GM19372 (cell line): ENCODE data around the gene DDTL.
"Not testable (repeated sequence)": the region's sequence is repeated elsewhere in the genome, so short reads cannot be mapped to it uniquely, and the experiment has no call there.

Experiments used
- ATAC-seq: cut with Tn5 transposase; IDR thresholded peaks from one replicate; pipeline ENCODE4 v1.9.1; 2021; ENCODE audit warnings: mild to moderate bottlenecking, low read depth, moderate library complexity; ENCODE audit not compliant: unreplicated experiment

The DDTL gene

DNA sequence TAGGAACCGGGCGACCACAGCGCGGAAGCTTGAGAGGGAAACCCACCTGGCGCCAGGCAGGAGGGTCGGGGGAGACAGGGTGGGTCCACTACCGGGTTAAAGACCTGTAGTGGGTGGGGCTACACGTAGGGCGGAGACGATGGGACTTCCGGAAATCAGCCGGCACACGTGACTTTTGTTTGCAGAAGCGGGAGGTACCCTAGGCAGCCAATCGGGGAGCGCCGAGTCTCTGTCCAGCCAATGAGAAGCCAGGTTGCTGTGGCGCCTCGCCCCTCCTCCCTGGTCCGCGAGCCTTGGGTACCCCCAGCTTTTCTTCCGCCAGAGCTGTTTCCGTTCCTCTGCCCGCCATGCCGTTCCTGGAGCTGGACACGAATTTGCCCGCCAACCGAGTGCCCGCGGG, at the start of gene DDTL:
DDTL (plus strand) TSS at position 321 of the 400 bp plus-strand sequence; CDS start at position 348, 27 bp downstream.
- ATAC-seq: peak; percentile 96

DNA sequence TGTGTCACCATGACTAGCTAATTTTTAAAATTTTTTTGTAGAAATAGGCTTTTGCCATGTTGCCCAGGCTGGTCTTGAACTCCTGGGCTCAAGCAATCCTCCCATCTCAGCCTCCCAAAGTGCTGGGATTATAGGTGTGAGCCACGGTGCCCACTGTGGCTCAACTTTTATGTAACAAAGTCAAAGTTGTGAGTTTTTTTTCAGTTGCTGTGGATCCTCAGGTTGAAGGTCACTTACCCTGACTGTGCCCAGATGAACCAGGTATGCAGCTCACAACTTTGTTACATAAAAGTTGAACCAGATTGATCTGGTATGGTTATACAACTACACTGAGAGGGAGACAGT, 46.4 kb upstream of the DDTL start:
- not testable (repeated sequence) for ATAC-seq

DNA sequence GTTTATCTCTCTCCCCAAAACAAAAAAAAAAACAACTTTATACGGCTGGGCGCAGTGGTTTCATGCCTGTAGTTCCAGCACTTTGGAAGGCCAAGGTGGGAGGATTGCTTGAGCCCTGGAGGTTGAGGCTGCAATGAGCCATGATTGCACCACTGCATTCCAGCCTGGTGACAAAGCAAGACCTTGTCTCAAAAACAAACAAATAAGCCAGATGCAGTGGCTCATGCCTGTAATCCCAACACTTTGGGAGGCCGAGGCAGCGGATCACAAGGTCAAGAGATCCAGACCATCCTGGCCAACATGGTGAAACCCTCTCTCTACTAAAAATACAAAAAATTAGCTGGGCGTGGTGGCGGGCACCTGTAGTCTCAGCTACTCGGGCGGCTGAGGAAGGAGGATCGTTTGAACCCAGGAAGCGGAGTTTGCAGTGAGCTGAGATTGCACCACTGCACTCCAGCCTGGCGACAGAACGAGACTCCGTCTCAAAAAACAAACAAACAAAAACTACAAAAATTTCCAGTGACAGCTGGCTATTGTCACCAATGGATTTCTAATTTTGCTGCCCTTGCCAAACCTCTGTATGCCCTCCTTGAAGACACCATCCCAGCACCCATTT, 45.0 kb upstream of the DDTL start:
- ATAC-seq: not testable (repeated sequence)

DNA sequence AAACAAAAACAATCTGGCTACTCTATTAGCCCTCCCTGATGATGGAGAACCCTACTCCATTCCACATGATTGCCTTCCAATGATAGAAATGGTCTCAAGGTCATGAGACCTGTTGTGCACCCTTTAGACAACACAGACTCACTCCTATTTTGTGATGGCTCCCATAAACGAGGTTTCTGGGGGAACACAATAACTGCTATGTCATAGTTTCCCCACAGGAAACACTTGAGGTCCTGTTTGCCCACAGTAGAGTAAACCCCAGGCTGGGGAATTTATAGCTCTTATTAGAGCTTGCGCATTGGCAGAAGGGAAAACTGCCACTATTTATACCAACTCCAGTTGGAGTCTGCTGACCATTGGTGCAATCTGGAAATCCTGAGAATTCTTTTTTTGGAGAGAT, 43.8 kb upstream of the DDTL start:
- ATAC-seq: no peak

DNA sequence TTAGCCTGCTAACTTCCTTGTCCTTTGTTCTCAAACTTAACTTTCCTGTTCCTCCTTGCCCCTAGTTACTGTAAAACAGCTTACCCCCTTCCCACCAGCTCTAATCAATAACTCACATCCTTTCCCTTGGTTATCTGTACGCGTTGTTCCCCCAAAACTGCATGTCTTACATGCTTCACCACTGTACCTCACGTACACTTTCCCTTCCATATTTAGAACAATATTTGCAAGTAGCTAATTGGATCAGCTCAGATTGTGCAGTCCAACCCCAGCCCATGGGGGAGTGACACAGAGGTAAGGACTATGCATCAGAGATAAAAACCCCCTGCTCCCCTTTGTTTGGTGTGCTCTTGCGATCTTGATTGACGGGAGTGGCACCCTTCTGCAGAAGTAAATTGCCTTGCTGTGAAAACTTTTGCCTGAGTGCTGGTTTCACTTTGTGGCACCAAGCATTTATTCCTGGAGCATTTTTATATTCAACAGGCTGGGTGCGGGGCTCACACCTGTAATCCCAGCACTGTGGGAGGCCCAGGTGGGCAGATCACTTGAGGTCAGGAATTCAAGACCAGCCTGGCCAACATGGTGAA, 41.6 kb upstream of the DDTL start:
- no peak for ATAC-seq

DNA sequence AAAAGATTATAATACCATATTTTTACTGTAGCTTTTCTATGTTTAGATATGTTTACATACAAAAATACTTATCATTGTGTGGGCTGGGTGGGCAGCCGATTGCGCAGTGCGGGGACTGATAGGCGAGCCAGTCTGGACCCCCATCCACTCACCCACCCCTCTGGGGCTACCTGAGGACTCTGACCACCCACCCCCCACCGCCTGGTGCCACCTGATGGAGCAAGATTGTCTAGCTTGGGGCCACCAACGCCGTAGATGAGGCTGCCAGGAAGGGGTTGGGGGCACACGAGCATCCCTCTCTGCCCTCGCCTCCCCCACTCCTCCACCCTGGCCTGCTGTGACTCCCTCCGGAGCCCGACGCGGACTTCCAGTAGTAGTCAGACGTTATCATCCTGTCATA, 40.1 kb upstream of the DDTL start:
- no peak for ATAC-seq

DNA sequence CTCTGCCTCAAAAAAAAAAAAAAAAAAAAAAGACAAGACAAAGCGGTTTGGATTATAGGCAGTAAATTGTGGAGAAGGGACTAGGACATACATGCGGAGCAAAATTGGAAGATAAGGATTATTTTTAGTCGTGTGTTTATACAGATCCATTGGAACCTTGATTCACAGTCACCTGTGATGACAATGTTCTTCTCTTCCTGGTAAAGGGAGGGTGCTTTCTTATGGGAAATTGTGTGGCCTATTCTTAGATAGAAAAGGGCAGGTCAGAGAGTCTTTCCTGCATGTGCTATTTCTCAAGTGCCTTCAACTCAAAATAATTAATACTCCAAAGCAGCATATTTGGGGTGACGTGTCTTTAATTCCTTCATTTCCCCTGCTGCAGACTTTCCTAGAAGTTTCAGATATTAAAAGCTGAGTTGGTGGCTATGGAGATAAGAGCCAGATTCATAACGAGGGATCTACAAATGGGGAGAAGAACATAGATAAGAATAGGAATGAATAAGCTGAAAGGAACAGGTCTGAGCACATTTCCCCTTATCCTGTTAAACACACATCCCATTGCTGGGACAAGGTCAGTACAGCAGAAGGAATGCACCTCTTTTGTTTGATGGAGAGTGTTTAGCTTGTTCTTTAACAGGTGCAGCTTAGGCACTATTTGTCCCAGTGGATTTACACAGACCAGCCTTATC, 28.2 kb upstream of the DDTL start:
- ATAC-seq: no peak

DNA sequence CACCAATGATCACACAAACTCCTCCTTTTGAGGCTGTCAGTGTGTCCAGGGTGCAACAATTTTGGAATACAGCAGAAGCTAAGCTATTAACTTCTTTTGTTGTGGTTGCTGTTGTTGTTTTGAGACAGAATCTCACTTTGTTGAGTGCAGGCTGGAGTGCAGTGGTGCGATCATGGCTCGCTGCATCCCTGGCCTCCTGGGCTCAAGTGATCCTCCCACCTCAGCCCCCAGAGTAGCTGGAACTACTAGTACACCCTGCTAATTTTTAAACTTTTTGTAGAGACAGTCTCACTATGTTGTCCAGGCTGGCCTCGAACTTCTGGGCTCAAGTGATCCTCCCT, 27.7 kb upstream of the DDTL start:
- ATAC-seq: no peak

DNA sequence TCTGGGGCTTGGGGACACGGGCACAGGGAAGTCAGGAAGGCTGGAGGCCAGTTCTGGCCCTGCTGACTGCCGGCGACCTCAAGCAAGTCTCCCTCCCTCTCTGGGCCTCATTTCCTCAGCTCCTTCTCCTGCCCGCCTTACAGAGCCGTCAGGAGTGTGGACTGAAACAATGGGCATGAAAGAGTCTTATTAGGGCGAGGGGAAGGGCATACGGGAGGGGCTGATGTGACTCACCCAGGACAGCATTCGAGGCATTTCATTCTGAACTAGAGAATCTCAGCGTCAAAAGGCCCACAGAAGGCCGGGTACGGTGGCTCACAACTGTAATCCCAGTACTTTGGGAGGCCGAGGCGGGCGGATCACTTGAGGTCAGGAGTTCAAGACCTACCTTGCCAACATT, 26.5 kb upstream of the DDTL start:
- not testable (repeated sequence) for ATAC-seq

DNA sequence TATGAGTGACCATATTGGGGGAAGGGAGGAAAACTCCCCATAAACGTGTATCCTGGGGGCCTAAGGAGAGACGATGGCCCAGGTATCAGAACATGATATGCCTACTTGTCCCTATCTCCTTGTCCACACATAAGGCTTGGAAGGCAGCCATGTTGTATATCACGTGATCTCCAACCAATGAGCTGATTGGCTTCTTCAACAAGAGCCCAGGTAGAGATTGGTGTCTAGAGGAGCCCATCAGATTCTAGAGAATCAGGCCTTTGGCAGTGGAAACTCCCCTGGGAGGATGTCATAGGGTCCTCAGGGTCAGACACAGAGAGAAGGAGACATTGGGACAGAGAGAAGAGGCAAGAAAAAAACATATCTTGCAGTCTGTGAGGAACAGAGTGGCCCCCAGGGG, 19.3 kb upstream of the DDTL start:
- ATAC-seq: not testable (repeated sequence)

DNA sequence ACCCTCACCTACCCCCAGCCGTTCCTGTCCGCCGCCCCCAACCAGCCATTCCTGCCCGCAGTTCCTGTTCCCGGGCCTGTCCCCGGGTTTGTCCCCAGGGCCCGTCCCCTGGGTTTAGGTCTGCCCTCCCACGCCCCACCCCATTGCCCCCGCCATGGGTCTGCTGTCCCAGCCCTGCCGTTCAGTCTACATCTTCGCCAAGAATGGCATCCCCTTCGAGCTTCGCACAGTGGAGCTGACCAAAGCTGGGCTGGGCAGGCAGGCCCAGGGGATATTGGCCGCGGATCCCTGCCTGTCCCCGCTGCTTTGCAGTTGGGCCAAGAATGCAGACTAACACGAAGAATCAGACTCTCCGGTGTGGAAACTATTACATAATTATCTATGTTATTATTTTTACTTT, 16.9 kb upstream of the DDTL start:
- not testable (repeated sequence) for ATAC-seq

DNA sequence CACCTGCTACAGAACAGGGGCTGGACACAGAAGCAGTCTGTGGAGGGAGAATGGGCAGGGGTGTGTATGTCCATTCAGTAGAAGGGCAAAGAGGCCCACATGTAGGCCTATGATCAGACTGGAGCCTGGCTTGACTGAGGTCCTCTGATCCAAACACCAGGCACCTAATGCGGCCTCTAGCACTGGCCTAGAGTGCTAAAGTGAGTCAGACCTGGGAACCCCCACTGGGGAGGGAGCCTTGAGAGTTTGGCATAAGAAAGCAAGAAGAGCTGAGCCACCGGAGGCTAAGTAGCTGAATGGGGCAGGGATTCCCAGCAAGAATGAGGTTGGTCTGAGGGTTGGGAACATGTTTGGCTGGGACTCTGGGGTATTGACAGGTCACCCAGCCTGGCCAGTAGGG, 15.3 kb upstream of the DDTL start:
- not testable (repeated sequence) for ATAC-seq

DNA sequence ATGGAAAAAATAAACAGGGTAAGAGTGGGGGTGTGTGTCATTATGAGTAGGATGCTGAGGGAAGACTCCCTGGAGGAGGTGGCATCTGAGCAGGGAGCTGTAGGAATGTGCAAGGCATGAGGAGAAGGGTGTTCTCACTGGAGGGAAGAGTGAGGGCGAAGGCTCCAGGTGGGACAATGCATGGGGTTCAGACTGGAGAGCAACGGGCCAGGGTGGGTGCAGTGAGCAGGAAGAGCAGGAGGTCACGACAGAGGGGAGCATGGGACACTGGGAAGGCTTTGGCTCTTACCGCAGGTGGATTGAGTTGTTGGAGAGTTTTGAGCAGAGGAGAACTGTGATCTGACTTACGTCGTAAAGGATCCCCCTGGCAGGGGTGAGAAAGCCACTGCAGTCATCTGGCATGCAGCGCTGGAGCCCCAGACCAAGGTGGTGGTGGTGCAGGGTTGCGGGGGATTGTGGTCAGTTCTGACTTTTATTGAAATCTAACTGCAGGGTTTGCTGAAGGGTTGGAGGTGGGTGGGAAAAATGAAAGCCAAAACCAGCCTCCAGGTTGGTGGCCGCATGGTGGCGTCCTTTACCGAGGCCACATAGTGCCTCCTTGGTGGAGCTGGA, 13.8 kb upstream of the DDTL start:
- not testable (repeated sequence) for ATAC-seq

DNA sequence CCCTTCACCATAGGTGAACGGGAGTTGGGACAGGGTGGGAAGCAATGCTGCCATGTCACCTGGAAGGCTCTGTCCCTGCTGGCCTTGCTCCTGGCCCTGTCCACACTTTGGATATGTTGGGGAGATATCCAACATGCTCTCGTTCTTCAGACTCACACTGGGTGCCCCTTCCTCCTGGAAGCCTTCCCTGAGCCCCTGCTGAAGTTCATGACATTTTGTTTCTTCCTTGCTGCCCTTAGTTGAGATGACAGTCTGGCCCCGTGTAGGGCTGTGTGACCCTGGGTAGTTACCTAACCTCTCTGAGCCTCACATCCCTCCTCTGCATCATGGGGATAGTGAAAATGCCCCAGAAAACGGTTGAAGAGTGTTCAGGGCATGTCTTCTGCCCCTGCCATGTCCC, 13.2 kb upstream of the DDTL start:
- not testable (repeated sequence) for ATAC-seq

DNA sequence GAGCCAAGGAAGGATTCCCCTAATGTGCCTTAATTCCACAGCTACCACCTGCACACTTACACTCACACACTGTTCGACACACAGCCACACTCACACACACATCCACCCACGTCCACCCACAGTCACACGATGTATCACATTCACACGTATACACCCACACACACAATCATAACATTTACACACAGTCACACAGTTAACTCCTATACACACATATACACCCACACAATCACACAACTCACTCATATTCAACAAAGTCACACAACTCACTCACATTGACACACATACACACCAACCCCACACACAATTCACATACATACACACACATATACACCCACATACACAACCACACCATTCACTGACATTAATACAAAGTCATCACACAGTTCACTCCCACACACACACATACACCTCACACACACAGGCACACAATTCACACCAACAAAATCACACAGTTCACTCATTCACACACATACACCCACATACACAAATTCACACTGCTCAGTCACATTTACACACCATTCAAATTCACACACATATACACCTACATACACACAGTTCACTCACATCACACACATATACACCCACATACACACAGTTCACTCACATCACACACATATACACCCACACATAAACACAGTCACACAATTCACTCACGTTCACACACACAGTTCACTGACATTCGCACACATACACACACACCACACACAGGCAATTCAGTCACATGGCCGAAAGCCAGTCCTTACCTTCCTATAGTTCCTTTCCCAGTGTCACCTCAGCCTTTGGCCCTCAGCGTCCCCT, 12.3 kb upstream of the DDTL start:
- ATAC-seq: not testable (repeated sequence)

DNA sequence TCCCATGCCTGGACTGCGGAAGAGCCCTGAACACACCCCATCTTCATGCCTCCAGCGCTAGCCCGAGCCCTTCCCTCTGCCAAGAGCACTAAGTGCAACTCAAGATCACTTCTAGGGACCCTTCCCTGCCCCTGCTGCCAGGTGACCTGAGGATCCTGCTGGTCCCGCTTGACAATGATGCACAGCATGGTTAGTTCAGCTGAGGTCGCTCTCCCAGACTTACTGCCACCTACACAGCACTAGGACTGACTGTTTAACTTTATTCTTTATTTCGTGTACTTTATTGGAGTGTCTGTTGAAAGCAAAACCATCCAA, 11.7 kb upstream of the DDTL start:
- ATAC-seq: not testable (repeated sequence)

DNA sequence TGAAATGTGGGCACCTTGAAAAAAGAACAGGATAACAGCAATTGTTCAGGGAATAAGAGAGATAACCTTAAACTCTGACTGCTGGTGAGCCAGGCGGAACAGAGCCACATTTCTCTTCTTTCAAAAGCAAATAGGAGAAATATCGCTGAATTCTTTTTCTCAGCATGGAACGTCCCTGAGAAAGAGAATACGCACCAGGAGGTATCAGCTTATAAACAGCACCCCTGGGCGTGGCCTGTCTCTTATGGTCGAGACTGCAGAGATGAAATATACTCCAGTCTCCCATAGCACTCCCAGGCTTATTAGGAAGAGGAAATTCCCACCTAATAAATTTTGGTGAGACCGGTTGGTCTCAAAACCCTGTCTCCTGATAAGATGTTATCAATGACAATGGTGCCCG, 10.8 kb upstream of the DDTL start:
- ATAC-seq: not testable (repeated sequence)

DNA sequence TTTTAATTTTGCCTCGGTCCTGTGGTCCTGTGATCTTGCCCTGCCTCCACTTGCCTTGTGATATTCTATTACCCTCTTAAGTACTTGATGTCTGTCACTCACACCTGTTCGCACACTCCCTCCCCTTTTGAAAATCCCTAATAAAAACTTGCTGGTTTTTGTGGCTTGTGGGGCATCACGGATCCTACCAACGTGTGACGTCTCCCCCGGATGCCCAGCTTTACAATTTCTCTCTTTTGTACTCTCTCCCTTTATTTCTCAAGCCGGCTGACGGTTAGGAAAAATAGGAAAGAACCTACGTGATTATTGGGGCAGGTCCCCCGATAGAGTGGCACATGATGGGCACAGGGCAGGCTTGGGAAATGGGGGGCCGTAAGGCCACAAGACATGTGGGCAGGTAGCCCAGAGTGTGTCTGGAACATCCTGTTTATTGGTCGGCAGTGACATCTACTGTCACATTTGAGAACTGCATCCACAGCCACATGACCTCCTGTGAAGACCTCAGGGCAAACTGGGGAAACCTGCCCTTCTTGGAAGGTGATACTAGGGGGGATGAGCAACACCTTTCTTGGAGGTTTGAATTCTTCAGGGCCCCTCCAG, 10.3 kb upstream of the DDTL start:
- ATAC-seq: not testable (repeated sequence)

DNA sequence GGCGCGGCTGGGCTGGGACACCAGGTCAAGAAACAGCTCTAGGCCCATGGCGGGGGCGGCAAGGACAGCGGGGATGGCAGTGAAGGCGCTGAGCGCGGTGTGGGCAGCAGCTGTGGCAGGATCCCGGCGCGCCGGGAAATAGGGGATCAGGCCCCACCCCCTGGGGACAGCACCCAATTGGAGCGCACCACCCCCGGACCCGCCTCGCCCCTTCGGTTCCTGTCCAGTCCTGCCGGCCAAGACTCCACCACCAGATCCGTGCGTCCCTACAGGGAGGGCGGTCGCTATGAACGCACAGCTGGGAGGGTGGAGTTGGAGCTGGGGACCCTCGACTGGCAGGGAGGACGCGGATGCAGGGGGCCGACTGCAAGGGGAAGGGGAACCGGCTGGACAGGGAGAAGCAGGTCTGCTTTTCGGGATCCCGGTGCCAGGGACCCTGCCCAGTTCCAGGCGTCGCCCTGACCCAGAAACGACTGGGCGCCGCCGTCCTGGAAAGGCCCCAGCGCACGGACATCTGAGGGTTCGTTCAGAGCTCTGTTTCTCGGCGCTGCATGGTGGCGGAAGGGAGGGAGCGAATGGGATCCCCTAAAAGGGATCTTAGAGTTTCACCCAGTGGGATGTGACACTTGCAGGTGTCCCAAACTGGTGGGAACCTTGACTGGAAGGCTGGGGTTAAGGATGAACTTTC, 5.5 kb upstream of the DDTL start, which contains the start of gene GSTT2B:
GSTT2B (minus strand) TSS at position 112 of the 688 bp plus-strand sequence; CDS start at position 48, 64 bp downstream.
- not testable (repeated sequence) for ATAC-seq

DNA sequence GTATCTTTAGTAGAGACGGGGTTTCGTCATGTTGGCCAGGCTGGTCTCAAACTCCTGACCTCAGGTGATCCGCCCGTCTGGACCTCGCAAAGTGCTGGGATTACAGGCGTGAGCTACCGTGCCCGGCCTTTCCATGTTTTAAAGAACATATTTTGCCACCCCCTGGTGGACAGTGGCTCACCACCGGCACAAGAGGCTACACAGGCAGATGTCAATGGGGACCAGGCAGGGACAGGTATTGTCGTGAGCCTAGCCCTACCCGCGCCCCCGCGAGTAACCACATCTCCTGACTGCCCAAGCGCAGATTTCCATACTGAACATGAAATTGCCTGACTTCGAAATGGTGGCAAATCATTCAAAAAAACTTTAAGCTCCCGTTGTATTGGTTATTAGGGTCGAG, 594 bp upstream of the DDTL start:
- ATAC-seq: peak; percentile 39
